GM19035 (cell line): Measurements from ENCODE around the gene GMDS.

Experiments used
- ATAC-seq: cut with Tn5 transposase; IDR thresholded peaks from one replicate; pipeline ENCODE4 v1.9.1; 2021; ENCODE audit not compliant: unreplicated experiment

The GMDS gene

DNA sequence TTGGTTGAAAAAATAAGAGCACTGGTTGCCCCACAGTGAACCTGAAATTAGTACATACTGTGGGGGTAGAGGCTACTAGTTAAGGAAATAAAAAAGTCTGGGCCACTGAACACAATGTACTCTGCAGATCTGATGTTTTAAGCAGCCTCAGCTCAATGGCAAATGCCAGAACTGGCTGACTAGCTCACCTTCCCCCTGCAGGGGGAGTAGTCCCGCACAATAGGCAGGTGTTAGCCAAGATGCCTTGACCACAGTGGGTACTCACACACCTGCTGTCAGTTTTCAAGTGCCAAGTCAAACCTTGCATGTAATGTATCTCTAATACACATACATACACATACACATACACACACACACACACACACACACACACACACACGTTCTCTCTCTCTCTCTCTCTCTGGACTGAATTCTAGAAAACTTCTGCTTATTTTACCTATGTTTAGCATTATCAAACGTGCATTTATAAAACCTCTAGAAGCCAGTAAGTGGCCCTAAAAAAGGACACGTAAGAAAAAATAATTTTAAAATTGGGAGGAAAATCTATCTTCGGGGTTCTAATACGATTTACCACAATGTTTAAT lies 36.1 kb downstream of the GMDS start:
- peak; percentile 70 for ATAC-seq

DNA sequence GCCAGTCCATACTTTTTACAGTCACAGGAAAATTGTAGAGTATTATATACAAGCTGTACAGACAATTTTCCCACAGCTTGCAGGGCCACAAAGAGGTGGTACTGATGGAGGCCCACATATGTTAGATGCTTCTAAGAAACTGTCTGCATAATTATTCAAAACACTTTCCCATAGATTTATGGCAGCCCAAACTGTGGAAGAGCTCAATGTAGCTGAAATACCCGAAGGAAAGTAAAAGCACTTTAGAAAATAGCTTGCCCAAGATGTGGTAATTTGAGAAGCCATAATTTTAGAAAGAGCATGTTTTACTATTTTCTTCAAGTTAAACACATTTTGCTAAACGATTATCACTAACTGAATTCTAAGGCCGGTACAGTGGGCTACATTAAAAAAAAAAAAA lies 36.9 kb downstream of the GMDS start:
- ATAC-seq = no peak

DNA sequence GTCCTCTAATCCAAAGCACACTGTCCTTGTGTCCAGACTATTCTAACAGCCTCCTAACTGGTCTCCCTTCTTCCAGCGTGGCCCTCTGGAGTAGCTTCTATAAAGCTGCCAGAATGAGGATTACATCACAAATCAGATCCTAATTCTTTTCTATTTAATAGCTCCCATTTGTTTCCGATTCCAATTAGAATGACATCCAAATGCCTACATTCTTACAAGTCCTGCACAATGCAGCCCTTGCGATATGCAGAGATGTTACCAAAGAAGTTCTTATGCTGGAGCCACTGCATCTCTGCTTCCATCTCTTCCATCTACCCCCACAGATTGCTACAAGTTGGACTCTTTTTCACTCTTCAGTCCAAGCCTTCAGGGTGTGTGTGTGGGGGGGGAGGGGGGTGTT lies 40.0 kb downstream of the GMDS start:
- no peak for ATAC-seq

DNA sequence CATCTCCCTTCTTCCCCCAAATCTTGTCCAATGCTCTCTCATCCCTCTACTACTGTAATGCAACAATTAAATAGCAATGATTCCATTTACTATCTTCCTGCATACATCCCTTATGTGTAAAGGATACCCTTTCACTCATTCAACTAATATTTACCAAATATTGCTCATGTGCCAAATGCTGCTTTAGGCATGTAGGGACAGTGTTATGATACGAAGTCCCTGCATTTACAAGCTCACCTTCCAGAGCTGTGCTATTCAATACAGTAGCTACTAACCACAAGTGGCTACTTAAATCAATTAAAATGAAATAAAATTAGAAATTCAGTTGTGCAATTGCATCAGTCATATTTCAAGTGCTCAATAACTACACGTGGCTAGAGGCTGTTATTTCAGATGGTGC lies 41.1 kb downstream of the GMDS start:
- ATAC-seq = no peak

GRCh38 chr6:2203264-2203663 lies 42.1 kb downstream of the GMDS start:
- ATAC-seq = no peak

DNA sequence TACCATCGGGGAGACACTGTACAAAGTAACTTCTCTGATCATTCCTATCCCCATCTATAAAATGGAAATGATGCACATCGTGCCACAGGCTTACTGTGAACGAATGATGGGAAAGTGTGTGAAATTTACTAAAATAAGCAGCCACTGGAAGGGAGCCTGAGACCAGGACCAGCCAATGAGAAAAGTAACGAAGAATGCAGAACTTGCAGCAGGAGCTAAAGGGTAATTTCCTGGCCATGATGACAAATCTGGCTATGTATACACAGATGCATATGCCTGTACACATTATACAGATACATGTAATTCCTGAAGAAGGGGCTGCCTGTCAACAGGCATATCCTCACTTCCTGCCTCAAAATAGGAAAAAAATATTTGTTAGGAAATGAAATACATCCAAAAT lies 47.4 kb downstream of the GMDS start:
- no peak for ATAC-seq

DNA sequence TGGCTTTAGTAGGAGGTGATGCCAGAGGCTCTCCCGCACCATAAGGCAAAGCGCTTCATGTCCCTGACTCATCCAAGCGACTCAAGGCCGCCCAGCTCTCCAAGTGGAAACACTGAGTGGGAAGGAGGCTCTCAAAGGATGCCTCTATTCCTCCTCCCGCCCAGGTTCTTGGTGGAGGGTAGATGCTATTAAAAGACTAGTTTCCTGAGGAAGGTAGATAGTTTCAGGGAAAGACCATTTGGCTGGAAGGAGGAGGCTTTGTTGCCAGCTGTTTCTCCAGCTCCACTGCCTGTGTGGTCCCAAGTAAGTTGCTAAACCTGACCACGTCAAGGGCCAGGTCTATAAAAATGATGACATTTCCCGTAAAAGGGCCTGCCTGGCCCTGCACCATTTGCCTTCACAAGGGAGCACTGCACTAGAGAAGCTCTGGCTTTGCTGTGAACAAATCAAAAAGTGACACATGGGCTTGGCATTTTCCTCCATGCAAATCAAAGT lies 48.2 kb downstream of the GMDS start:
- ATAC-seq = no peak

- ATAC-seq = peak; percentile 55
Measured at GRCh38 chr6:2196079-2196679, 49.2 kb downstream of the GMDS start.

DNA sequence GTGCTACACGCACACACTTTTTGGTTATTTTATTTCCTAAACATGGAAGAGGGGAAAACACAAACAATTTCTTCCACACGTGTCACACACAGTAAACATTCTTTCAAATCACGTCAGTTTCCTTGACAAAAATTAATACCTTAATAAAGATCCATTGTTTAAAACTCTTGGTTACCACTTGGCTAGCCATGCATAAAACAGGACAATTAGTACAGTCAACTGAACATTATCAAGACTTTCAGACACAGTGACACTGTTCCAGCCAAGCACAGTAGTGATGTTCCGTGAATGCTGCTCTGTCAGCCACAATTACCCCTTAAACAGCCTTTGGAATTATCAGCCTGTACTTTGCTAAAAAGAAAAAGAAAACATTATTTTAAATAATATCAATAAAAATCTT lies 50.8 kb downstream of the GMDS start:
- ATAC-seq = no peak

GRCh38 chr6:2193931-2194330 lies 51.5 kb downstream of the GMDS start:
- ATAC-seq = no peak

GRCh38 chr6:2192976-2193375 lies 52.4 kb downstream of the GMDS start:
- no peak for ATAC-seq

- ATAC-seq = no peak
Measured at GRCh38 chr6:2191390-2191740, 54.0 kb downstream of the GMDS start.

DNA sequence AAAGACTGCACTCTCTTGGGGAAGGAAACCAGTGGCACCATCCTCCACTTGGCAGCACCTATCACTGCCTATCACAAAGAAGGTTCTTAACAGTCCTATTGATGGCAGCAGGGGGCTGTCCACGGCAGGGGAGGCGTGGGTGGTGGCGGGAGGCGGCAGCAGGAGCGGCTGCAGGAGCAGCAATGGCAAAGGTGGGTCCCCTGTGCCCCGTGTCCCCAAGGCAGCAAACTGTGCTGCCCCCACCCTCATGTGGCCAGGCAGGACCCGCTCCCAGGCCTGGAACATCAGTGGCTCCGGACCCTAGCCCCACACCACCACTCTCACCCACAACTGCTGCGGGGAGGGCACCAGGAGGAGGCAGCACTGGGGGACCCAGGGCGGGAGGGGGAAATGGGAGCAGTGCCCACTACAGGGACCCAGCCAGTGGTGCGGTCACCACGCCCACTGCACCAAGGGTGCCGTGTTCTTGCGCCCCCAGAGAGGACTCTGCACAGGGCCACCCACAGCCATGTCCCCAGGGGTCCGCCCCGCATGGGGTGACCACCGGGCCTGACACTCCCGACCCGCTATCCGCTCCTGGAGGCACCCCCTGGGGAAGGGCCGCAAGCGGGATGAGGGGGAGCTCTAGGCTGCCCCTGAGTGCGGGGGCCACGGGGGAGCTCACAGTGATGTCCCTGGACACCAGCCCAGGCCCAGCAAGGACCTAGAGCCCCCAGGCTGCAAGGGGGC lies 54.6 kb downstream of the GMDS start:
- no peak for ATAC-seq

DNA sequence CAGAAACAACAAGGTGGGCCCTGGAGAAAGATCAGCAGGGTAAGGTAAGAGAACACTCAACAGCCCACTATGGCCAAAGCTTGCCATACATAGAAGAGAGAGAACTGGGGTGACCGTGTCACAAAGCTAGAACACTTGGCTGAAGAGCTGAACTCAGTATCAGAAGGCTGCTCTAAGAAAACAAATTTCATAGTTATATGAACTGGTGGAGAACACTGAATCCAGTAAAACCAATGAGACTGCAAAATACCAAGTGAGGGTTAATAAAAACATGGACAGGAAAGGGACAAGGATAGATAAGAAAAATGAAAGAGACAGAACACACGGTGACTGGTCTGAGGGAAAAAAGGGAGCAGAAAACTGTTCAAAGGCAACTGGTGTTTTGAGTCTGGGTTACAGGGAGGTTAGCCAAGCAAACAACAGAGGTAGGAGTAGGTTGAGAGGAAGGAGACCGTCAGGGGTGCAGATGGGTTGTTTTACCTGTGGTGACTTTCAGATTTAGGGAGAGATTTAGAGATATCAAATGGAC lies 56.5 kb downstream of the GMDS start:
- ATAC-seq = no peak

- no peak for ATAC-seq
Measured at GRCh38 chr6:2188397-2188796, 57.0 kb downstream of the GMDS start.

GRCh38 chr6:2187826-2188225 lies 57.6 kb downstream of the GMDS start:
- ATAC-seq = no peak

DNA sequence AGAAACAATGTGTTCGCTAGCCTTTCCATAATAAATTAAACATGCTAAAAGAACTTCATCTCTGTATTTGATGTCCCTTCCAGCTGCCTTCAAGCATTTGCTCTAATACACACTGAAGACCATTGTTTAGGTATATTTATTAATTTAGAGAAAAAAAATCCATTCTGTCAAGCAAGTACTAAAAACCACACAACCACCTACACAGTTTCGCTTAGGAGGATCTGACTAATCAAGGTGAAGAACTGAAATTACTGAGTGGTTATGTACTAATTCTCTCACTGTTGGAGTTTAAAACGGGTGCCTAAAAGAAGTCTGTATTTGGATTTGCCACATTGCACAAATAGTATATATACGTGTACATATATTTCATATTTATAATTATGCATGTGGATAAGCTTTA lies 58.9 kb downstream of the GMDS start:
- peak; percentile 67 for ATAC-seq

- no peak for ATAC-seq
Measured at GRCh38 chr6:2185466-2185865, 59.9 kb downstream of the GMDS start.

- ATAC-seq = no peak
Measured at GRCh38 chr6:2184700-2185455, 60.5 kb downstream of the GMDS start.

DNA sequence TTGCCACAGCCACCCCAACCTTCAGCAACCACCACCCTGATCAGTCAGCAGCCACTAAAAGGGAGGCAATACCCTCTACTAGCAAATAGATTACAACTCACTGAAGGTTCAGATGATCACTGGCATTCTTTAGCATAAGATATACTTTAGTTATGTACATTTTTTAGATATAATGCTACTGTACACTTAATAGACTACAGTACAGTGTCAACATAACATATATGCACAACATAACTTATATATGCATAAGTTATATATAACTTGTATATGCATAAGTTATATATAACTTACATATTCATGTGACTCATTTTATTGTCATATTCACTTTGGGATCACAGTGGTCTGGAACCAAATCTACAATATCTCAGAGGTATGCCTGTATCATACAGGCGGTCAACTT lies 61.7 kb downstream of the GMDS start:
- no peak for ATAC-seq

DNA sequence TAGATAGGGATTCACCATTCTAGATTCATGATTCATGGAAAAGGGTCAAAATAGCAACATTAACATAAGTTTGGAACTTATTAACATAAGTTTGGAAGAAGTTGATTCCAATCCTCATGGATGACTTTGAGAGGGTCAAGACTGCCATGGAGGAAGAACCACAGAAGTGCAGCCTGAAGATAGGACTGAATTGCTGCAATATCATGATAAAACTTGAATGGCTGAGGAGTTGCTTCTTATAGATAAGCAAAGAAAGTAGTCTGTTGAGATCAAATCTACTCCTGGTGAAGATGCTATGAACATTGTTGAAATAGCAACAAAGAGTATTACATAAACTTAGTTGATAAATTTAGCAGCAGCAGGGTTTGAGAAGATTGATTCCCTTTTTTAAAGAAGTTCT lies 62.2 kb downstream of the GMDS start:
- ATAC-seq = no peak

DNA sequence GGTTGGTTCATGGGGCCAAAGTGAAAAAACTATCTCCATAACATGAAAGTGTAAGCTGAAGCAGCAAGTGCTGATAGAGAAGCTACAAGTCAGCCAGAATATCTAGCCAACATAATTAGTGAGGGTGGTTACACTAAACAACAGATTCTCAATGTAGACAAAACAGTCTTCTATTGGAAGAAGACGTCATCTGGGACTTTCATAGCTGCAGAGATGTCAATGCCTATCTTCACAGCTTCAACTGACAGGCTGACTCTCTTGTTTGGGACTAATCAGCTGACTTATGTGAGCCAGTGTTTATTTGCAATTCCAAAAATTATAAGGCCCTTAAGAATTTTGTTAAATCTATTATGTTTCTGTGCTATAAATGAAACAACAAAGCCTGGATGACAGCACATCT lies 63.2 kb downstream of the GMDS start:
- ATAC-seq = no peak
